ENCODE measurements around the gene RASA4.
"Not testable (repeated sequence)": the region's sequence is repeated elsewhere in the genome, so short reads cannot be mapped to it uniquely, and the experiment has no call there.

Gene RASA4

DNA sequence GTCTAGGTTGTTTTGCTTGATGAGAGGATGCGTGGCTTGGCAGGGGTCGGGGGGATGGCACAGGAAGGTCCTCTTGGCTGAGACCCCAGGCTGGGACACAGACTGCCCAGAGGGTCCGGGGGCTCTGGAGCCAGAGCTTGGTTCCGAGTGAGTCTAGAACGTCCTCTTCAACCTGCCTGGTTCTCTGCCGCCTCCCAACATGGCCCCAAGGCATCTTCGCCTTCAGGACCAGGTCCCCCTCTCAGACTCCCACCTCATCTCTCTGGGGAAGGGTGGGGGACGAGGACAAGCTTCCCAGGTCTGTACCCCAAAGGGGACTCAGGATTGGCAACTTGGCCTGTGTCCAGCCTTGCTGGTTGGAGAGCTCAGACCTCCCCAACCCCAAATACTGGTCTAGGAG, 74.5 kb downstream of the RASA4 start:
- DNase-seq, result not testable (repeated sequence)

DNA sequence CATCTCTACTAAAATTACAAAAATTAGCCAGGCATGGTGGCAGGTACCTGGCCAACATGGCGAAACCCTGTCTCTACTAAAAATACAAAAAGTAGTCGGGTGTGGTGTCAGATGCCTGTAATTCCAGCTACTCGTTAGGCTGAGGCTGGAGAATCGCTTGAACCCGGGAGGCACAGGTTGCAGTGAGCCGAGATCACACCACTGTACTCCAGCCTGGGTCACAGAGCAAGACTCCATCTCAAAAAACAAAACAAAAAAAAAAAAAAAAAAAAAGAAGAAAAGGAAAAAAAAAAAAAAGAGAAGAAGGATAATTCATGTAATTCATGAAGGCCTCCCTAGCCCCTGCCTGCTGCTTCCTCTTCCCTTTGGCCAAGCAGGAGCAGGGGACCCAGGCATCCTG, 76.0 kb downstream of the RASA4 start:
- DNase-seq, result not testable (repeated sequence)

DNA sequence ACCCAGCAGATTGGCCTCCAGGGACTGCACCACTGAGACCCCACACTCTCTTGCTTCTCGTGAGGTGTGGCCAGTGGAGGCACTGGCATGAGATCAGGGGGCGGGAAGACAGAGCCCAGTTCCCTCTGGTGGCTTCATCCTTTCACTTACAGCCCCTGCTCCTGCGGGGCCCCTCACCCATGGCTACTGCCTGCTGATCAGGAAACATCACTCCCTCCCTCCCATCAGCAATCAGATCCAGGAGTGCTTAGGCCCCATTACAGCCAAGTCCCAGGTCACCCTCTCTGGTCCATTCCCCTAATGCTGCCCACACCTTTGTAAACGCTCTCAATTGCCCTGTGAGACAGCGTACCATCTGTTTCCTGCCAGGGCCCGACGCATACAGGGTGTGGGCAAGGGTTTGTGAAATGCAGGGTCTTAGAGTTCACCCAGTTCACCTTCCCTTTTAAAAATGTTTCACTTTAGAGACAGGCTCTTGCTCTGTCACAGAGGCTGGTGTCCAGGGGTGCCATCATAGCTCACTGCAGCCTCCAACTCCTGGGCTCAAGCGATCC, 81.4 kb downstream of the RASA4 start:
- not testable (repeated sequence) for DNase-seq

DNA sequence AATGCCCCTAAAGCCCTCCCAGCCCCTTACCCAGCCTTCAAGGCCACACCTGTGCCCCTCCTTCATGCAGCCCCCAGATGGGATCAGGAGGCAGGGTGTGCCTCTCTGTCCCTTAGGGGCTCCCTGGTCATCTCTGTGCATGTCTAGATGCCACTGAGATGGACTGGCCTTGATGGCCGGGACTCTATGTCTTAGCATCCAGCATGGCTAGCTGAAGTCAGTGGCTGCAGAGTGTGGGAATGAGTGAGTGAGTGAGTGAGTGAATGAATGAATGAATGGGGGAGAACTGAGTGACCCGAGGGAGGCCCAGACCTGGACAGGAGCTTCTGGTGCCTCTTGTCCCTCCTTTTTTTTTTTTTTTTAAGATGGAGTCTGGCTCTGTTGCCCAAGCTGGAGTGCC, 84.4 kb downstream of the RASA4 start:
- DNase-seq, result peak; percentile 43

DNA sequence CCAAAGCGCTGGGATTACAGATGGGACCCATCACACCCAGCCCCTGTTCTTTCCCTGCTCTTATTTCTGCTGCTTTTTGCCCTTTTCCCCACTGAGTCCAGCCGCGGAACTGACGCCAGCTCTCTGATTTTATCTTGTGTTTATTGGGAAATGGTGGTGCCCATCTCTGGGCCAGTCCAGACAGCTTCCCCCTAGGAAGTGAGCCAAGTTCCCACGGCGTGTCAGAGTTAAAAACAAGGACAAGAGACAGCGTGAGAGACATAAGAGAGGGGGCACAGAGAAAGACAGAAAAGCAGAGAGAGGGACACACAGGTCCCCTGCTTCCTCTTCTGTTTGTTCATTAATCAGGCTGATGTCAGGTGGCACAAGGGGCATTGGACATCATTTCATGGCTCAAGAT, 85.0 kb downstream of the RASA4 start:
- DNase-seq, result not testable (repeated sequence)

DNA sequence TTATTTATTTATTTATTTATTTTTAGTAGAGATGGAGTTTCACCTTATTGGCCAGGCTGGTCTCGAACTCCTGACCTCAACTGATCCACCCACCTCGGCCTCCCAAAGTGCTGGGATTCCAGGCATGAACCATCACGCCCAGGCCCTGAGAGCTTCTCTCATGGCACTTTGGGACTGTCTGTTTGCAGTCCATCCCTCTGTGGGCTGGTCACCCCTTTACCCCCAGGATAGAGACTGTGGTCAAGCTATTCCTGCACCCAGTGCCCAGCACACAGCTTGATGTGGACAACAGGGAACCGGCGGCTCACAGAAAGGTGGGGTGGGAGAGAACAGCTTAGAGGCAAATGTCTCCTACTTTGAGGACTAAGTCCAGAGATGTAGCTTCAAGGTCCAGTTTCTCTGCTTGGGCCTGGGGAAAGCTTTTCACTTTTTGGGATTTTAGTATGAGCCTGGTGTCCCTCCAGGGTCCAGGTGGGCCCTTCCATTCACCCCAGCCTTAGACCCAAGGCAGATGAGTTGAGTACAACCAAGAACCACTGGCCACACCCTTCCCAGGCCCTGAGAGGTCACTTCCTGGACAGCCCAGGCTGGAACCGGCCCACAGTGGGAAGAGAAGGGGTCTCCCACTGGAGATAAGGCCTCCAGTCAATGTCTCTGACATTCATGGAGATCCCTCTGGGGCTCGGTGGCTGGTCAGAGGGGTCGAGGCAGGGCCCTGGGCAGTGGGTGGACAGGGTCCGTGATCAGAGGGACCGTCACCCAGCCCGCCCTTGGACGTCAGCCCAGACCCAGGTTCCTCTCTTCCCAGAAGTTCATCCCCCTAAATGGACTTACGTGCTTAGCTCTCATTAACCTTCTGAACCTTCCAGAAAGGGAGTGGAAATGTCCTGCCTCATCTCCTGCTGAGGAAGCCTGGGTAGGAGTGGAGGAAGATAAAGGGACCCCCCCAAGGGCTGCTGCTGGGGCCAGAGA, 88.4 kb downstream of the RASA4 start:
- peak; percentile 46 for DNase-seq

DNA sequence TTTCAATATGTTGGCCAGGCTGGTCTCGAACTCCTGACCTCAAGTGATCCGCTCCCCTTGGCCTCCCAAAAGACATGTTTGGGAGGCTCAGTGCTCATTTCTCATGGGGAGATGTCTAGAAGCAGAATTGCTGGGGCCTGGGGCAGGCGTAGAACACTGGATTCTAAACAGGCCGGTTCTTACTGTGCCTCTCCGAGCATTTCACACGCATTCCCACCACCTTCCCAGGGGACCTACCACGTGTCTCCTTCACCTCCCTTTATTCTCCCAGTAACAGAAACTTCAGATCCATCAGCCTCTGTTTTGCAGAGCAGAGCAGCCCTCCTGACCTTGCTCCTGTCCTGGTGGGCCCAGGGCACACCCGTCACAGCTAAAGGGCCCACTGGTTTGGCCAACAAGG, 89.4 kb downstream of the RASA4 start:
- DNase-seq, result not testable (repeated sequence)

DNA sequence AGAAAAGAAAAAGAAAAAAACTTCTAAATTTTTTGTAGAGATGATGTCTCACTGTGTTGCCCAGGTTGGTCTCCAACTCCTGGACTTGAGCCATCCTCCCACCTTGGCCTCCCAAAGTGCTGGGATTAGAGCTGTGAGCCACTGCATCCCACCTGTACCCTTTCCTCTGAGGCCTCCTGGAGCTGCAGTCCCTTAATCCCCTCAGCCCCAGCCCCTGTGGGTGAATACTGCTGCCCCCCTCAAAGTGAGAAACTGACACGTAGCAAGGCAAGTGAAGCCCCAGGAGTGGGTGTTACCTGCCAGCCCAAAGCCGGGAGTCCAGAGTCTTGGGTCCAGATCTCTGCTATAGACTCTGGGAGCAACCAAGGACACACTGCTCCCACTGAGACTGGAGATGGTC, 91.8 kb downstream of the RASA4 start:
- peak; percentile 51 for DNase-seq

Data from activated CD8-positive, alpha-beta memory T cell treated with anti-CD3 and anti-CD28 coated beads, Interleukin-2, amount 50 U/mL, for 48 hours (primary cell).